ENCODE results near the gene SELENON.

DNA sequence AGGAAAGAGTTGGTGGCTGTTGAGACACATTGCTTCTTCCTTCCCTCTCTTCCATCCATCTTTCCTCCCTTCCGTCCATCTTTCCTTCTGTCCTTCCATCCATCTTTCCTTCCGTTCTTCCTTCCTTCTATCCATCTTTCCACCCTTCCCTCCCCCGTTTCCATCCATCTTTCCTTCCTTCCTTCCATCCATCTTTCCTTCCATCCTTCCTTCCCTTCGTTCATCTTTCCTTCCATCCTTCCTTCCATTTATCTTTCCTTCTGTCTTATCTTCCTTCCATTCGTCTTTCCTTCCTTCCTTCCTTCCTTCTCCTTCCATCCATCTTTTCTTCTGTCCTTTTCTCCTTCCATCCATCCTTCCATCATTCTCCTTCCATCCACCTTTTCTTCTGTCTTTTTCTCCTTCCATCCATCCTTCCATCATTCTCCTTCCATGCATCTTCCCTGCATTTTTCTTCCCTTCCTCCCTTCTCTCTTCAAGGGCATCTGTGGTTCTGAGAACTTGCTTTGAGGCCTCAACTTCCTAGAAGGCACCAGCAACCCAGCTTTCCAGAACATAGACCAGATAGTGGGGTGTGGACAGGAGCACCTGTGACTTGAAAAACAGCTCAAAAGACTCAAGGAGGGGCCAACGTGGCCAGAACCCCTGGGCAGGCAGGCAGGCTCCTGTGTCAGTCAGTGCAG is 48.9 kb upstream of the SELENON start:
- TF ChIP-seq, protein P1, sequence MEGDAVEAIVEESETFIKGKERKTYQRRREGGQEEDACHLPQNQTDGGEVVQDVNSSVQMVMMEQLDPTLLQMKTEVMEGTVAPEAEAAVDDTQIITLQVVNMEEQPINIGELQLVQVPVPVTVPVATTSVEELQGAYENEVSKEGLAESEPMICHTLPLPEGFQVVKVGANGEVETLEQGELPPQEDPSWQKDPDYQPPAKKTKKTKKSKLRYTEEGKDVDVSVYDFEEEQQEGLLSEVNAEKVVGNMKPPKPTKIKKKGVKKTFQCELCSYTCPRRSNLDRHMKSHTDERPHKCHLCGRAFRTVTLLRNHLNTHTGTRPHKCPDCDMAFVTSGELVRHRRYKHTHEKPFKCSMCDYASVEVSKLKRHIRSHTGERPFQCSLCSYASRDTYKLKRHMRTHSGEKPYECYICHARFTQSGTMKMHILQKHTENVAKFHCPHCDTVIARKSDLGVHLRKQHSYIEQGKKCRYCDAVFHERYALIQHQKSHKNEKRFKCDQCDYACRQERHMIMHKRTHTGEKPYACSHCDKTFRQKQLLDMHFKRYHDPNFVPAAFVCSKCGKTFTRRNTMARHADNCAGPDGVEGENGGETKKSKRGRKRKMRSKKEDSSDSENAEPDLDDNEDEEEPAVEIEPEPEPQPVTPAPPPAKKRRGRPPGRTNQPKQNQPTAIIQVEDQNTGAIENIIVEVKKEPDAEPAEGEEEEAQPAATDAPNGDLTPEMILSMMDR (IDR thresholded peaks at IDR 0.05; ENCODE audit: control extremely low read depth in 1 of 3, insufficient read depth in 1 of 3, low read depth in 1 of 3, low read length in 3 of 3): no peak
- no peak for TF ChIP-seq RAD21 (IDR thresholded peaks at IDR 0.05 in 1 of 2, conservative IDR thresholded peaks at IDR 0.05 in 1 of 2; ENCODE audit: low read depth in 2 of 2, low read length in 2 of 2)

All from H1 (cell line).